Uterus (tissue), 2 donors: ENCODE measurements around the gene AXIN1.

Experiments used
- POLR2A ChIP-seq, 2 donors: fragments of 450-650 bp; IDR thresholded peaks; one replicate each; pipeline ENCODE4 v1.6.1; 2016; ENCODE audit warnings: antibody characterized with exemption in 2 of 2, mild to moderate bottlenecking in 1 of 2, moderate library complexity in 1 of 2
- TF ChIP-seq, protein P1 (sequence below), 4 experiments: fragments of 200-600 bp in 2 of 4; fragments of 450-650 bp in 2 of 4; sonication (generic) in 2 of 4; IDR thresholded peaks; one replicate each; pipeline ENCODE4 v1.5.1; 2016 to 2019; ENCODE audit warnings: antibody characterized with exemption in 4 of 4, mild to moderate bottlenecking in 2 of 4, moderate library complexity in 1 of 4

DNA sequence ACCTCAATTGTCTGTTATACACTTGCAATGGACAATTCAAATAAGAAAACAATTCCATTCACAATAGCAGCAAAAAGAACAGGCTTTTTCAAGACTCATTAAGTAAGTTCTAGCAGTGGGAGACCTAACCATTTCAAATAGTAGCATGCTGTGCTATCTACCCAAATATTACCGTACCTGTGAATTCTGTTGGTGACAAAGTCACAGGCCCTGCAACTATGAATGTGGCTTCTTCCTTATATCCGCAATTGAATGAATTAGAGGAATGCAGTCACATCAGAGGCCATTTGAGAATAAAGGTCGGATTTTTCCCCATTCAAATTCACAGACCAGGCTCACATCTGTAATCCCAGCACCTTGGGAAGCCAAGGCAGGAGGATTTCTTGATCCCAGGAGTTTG lies 43.7 kb upstream of the AXIN1 start:
- TF ChIP-seq, protein P1, sequence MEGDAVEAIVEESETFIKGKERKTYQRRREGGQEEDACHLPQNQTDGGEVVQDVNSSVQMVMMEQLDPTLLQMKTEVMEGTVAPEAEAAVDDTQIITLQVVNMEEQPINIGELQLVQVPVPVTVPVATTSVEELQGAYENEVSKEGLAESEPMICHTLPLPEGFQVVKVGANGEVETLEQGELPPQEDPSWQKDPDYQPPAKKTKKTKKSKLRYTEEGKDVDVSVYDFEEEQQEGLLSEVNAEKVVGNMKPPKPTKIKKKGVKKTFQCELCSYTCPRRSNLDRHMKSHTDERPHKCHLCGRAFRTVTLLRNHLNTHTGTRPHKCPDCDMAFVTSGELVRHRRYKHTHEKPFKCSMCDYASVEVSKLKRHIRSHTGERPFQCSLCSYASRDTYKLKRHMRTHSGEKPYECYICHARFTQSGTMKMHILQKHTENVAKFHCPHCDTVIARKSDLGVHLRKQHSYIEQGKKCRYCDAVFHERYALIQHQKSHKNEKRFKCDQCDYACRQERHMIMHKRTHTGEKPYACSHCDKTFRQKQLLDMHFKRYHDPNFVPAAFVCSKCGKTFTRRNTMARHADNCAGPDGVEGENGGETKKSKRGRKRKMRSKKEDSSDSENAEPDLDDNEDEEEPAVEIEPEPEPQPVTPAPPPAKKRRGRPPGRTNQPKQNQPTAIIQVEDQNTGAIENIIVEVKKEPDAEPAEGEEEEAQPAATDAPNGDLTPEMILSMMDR (IDR thresholded peaks at IDR 0.05), result no peak
- TF ChIP-seq POLR2A (IDR thresholded peaks at IDR 0.05), result no peak
